Left lobe of liver (tissue), 2 donors: ENCODE measurements around the gene ITLN2. TPM values are rescaled to one million over a fixed set of nuclear protein-coding genes. Genes with fewer than 3 reads are reported as not detected.
"Not testable (repeated sequence)": the region's sequence is repeated elsewhere in the genome, so short reads cannot be mapped to it uniquely, and the experiment has no call there.

Source experiments
- ATAC-seq: fragments of 200-7000 bp; cut with Tn5 transposase; one replicate; pipeline ENCODE4 v1.9.1; 2020; ENCODE audit warnings: mild to moderate bottlenecking, moderate library complexity
- DNase-seq: peaks from one replicate; pipeline ENCODE4 v3.0.0-alpha.2; 2020; ENCODE audit warnings: low spot score
- total RNA-seq: library from RNA; stranded (reverse); gene quantifications from one replicate; pipeline ENCODE4 v1.2.1, GENCODE V29; 2021
- donor health status: DM: no; HTN: no; CAD: no; lungs with moderate emphysema.
- donor health status: DM: no; HTN: yes; CAD: no.

The ITLN2 gene
- not detected for total RNA-seq

DNA sequence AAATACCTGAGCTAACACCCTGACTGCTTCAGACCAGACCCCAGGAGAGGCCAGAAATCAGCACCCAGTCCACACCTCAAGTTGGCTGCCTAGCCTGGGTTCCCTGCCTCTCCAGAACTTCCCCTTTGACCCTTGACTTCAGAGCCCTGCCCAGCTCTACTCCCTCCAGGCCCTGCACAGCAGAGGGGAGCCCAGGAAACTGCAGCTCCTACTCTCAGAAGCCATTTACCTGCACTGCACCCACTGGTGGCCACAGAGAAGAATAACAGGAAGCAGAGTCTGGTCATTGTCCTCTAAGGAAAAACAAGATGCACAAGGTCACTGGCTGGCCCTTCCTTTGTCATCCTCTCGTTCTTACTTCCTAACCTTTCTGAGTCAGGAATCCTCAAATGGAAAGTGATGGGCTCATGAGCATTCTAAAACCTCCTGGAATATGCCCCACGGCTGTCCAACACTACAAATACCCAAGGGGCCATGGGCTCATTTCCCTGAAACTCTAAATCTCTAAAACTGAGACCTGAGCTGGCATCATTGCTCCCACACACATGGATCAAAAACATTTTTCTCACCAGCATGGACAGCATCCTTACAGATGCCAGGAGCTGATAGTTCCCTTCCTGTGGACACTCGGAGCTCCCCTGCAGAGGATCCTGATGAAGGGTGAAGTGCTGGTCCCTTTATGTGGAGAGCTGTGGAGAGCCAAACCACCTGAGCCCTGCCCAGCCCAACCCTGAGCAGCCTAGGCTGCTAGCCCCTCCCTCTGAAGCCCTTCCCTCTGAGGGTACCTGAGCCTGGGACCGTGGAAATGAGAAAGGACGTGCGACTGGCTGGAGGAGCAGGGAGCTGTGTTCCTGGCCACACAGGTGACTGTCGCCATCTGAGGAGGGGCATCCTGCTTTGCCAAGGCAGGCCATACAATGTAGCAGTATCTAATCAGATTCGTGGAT lies at the start of gene ITLN2:
TSS of gene ITLN2 (minus strand) at position 652 of the 947 bp plus-strand sequence. CDS start at position 584, 68 bp downstream.
- DNase-seq = no peak
- peak; percentile 79 for ATAC-seq

- DNase-seq = no peak
Observed at GRCh38 chr1:161001525-161001924, 46.9 kb upstream of the ITLN2 start.

DNA sequence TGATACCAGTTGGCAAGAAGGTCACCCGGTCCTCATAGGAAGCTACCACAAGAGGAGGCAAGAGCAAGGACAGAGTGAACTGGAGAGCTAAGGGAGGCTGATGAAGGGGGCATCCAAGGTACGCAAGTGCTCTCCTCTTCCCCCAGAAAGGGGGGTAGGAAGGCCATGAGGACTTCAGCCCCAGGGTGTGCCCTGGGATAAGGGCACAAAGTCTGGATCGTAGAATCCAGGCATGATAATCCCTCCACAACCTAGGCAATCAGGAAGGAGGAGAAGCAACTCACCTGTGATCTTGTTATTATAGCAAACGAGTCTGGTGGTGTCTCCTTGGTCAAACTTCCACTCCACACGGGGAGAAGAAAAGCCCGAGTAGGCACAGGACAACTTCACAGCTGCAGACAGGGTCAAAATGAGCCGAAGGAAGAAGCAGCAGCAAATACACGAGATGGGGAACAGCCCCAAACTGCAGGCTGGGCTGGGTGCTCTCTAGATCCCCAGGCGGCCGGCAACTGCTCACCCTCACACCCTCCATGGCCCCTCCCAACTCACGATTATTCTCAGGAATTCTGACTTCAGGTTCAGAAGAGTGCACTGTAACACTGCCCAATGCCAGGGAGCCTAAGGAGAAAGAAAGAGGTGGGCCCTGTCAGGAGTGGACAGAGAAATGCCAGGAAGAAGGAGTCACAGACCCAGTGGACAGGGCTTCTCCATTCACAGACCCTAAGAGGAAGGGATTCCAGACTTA lies 46.3 kb upstream of the ITLN2 start:
- no peak for DNase-seq
- no peak for ATAC-seq

More at GRCh38 chr1:161001525-161001924, 46.9 kb upstream of the ITLN2 start:
- no peak for ATAC-seq

DNA sequence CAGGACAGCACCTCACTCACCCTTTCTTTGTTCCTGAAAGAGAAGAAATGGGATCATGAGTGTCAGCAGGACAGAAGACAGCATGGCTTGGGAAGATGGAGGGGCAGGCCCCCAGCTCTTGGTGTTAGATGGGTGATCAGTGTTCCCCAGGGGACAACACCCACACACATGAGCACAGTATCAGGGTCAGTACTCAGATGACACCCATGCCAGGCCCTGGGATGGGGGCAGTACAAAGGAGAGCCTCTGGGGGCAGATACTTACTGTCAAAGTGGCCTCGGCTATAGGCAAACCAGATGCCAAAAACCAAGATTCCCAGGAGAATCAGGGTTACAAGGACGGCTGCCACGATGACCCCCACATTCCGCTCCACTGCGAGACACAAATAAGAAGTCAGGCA lies 44.8 kb upstream of the ITLN2 start:
- DNase-seq (no peak), ATAC-seq (no peak)

DNA sequence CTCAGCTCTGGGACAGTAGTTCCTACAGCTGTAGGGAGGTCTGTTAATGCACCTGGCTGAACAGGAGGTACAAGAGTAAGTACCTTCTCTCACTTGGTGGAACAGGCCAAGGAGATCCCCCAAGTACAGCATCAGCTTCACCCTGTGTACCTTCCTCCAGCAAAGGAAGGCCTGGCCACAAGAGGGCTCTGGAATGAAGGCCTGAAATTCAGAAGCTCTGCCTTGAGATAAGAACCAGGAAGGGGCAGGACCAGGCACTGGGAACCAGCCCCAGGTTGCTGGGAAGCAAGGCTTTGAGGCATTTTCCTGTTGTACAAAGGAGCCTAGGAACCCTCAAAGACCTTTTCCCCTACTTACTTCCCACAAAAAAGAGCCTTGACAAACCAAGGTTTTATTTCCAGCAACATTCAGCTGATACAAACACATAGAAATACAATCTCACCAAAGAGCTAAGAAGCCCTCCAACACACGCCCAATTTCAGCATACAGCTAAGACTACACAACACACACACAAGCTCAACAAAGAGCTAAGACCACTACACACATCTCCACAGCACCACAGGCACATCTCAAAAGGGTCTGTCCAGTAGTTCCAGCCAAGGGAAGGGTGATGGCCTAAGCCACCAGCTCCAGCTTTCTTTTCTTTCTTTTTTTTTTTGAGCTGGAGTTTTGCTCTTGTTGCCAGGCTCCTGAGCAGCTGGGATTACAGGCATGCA lies 42.9 kb upstream of the ITLN2 start:
- DNase-seq (peak; percentile 68), ATAC-seq (peak; percentile 89)

DNA sequence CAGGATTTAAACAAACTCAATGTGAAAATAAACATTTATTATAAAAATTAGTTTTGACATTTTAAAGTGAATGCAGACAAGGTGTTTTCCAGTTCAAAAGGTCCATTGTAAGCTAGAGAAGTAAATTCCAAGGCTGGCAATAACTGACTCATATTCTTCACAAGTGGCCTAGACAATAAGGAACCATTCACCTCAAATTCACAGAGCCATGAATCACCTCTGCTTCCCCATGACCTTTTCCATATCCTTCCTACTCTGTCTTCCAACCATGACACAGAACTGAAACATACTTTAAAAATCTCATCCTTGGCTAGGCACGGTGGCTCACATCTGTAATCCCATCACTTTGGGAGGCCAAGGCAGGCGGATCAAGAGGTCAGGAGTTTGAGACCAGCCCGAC lies 41.6 kb upstream of the ITLN2 start:
- no peak for DNase-seq
- ATAC-seq = no peak

DNA sequence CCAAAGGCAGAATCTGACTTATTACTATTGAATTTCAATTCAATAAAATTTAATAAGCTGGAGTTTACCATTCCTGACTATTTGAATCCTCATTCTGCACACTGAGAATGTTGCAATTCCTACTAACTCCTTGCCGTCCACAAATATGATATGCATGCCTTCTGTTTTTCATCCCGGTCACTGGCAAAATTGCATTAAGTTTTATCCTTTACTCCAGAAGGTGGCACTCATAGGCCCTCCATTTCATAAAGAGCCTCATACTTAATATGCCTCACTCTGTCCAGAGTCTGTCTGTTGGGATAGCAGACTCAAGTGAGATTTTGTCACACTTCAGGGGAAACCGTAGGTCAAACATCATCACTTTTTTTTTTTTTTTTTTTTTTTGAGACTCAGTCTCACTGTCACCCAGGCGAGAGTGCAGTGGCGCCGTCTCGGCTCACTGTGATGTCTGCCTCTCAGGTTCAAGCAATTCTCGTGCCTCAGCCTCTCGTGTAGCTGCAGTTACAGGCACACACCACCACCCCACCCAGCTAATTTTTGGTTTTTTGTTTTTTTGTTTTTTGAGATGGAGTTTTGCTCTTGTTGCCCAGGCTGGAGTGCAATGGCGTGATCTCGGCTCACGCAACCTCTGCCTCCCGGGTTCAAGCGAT lies 39.1 kb upstream of the ITLN2 start:
- DNase-seq (no peak), ATAC-seq (peak; percentile 69)

DNA sequence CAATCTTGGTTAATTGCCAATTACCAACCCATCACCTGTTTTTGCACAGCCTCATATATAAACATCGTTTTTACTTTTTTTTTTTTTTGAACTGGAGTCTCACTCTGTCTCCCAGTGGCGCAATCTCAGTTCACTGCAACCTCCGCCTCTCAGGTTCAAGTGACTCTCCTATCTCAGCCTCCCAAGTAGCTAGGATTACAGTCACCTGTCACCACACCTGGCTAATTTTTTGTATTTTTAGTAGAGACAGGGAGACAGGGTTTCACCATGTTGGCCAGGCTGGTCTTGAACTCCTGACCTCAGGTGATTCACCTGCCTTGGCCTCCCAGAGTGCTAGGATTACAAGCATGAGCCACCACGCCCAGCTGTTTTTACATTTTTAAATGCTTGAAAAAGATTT lies 37.4 kb upstream of the ITLN2 start:
- DNase-seq, ATAC-seq: not testable (repeated sequence)

DNA sequence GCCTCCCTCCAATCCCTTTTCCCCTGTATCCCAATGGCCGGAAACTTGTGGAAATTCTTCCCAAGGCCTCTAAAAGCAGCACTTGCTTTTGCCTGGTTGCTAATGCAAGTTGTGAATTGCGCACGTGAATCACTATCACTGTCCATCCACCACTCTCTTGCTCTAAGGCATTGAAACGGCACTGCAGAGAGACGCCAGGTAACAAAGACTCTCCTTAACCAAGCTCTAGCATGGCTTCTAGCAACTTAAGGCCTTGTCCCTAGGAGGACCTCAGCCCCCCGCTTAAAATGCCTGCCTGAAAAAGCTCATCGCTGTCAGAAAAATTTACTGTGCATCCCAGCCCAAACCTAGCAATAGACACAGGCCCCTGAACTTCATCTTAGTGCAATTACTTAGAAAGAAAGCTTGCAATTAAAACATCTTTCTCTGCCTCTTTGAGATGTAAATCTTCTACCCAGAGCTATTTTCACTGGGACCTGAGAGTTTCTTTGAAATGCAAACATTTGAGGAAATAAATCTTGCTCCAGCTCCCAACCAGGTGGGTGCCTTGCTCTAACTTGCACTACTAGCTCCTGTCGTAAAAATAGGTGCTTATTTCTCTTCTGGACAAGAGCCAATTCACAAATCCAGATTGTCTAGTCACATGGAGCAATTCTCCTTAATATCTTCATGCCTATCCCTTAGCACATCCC lies 32.9 kb upstream of the ITLN2 start:
- ATAC-seq (no peak), DNase-seq (no peak)

GRCh38 chr1:160985723-160986122 lies 31.1 kb upstream of the ITLN2 start:
- ATAC-seq (no peak), DNase-seq (no peak)

GRCh38 chr1:160981584-160982411 lies 27.2 kb upstream of the ITLN2 start:
- ATAC-seq (peak; percentile 53), DNase-seq (no peak)

DNA sequence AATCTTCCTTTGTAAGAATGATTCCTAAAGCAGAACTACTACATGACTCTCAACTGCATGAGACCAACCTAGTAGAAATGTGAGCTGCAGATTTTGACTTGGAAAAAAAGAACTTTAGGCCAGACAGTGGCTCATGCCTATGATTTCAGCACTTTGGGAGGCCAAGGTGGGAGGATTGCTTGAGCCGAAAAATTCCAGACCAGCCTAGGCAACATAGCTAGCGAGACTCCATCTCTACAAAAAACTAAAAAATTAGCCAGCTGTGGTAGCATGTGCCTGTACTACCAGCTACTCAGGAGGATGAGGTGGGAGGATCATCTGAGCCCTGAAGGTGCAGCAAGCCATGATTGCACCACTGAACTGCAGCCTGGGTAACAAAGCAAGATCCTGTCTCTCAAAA lies 24.7 kb upstream of the ITLN2 start:
- DNase-seq = no peak
- no peak for ATAC-seq

DNA sequence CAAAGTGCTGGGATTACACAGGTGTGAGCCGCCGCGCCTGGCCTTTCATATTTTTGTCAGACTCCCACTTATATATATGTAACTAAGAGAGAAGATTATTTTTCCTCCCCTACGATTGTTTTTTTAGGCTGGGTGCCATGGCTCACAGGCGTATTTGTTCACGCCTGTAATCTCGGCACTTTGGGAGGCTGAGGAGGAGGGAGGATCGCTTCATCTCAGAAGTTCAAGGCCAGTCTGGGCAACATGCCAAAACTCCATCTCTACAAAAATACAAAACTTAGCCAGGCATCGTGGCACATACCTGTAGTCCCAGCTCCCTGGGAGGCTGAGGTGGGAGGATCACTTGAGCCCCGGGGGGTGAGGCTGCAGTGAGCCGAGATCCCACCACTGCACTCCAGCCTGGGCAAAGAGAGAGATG lies 23.9 kb upstream of the ITLN2 start:
- DNase-seq = no peak
- no peak for ATAC-seq

GRCh38 chr1:160975026-160975425 lies 20.4 kb upstream of the ITLN2 start:
- ATAC-seq (no peak), DNase-seq (no peak)

GRCh38 chr1:160973491-160973890 lies 18.9 kb upstream of the ITLN2 start:
- no peak for ATAC-seq
- no peak for DNase-seq

DNA sequence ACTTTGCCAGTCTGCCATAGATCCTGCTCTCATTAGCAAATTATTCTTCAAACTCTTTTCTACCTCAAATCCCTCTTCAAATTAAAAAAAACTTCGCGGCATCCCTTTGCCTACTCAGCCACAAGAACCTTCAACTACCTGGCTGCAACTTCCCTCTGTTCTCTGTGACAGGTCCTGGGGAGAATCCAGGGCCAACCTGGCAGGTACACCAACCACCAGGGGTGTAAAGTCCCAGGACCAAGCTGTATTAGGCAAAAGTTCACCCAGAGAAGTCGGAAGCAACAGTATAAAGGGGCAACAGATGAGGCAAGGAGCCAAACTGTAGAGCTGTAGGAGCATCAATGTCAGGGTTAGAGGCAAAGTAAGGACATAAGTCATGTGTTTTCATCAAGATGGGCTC lies 18.3 kb upstream of the ITLN2 start:
- ATAC-seq = peak; percentile 40
- DNase-seq = no peak

DNA sequence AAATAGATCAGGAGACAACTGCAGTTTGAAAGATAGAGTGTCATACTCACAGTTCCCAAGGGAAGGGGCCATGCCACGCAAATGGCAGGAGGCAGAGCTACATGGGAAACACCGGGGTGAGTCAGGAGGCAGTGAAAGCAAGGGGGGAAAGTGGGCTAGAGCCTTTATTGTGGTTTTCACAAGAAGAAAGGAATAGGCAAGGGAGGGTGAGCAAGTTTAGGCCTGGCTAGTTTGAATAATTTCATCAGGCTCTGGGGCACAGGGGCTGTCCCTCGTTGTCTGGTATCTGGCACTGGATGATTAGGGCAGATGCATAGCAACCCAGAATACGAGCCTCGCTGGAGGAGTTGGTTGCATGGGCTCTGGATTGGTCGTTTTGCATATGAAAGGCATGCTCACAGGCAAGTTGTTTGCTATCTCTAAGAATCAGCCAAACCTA lies 17.0 kb upstream of the ITLN2 start:
- ATAC-seq = no peak
- no peak for DNase-seq

- no peak for DNase-seq
Observed at GRCh38 chr1:160963521-160963920, 8.9 kb upstream of the ITLN2 start.

DNA sequence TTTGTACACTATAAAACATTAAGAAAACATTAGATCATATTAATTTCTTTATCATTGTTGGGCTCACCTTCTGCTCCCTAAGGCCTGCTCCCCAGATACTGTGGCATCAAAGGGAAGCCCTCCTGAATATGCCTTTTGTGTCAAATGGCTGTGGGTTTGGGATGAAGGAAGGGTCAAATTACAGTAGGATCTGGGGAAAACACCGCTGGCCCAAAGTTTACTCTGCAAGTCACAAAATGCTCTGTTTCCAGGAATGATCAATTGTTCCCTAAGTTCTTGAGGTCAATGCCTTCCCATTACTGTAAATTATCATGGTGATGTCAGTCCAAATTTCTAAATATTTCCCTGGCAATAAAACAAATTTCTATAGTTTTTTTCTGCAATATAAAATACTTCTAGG lies 6.8 kb upstream of the ITLN2 start:
- ATAC-seq (no peak), DNase-seq (no peak)

More at GRCh38 chr1:160963521-160963920, 8.9 kb upstream of the ITLN2 start:
- no peak for ATAC-seq
